Transverse colon (tissue), 4 donors: ENCODE results near the gene RIN3.

Experiments
- EP300 ChIP-seq: sonication (generic); formaldehyde crosslinking; IDR thresholded peaks from one replicate; pipeline ENCODE4 v1.6.1; 2017; ENCODE audit warnings: antibody characterized with exemption, low read depth
- POLR2A ChIP-seq: fragments of 450-650 bp; IDR thresholded peaks from one replicate; pipeline ENCODE4 v1.6.1; 2016; ENCODE audit warnings: antibody characterized with exemption, mild to moderate bottlenecking, moderate library complexity
- POLR2AphosphoS5 ChIP-seq, 3 donors: sonication (generic); formaldehyde crosslinking; IDR thresholded peaks; one replicate each; pipeline ENCODE4 v1.6.1; 2016; ENCODE audit warnings: antibody characterized with exemption in 3 of 3
- TF ChIP-seq, protein P1 (sequence below), 5 experiments: fragments of 200-600 bp in 3 of 5; fragments of 450-650 bp in 2 of 5; sonication (generic) in 3 of 5; IDR thresholded peaks; 1 replicate in 2 of 5; 2 replicates in 3 of 5; pipeline ENCODE4 v1.5.1; 2016 to 2017; ENCODE audit warnings: antibody characterized with exemption in 5 of 5, inconsistent platforms in 3 of 5, mild to moderate bottlenecking in 2 of 5, moderate library complexity in 1 of 5

DNA sequence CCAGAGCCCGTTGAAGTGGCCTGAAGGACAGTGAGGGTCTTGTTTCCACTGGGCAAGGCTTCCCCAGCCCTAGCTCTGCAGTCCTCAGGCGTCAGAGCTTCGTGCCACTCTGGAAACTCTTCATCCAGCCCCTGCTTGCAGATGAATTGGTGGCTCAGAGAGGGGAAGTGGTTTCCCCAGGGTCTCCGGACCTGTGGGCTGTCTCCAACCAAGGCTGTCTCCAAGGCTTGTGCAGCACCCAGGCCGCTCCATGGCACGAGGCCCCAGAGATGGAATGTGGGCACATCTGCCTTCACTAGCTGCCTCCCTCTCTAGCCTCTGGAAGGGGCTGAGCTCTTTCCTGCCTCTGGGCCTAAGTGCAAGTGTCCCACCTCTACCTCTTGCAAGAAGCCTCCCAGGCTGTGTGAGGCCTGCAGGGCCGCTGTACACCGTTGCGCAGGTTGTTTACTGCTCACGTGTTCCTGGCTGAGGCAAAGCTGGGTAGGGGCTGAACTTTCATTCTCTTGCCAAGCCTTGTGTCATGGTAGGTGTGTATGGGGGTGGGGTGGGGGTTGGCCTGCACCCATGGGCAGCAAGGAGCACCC is 11.1 kb downstream of the RIN3 start:
- TF ChIP-seq, protein P1, sequence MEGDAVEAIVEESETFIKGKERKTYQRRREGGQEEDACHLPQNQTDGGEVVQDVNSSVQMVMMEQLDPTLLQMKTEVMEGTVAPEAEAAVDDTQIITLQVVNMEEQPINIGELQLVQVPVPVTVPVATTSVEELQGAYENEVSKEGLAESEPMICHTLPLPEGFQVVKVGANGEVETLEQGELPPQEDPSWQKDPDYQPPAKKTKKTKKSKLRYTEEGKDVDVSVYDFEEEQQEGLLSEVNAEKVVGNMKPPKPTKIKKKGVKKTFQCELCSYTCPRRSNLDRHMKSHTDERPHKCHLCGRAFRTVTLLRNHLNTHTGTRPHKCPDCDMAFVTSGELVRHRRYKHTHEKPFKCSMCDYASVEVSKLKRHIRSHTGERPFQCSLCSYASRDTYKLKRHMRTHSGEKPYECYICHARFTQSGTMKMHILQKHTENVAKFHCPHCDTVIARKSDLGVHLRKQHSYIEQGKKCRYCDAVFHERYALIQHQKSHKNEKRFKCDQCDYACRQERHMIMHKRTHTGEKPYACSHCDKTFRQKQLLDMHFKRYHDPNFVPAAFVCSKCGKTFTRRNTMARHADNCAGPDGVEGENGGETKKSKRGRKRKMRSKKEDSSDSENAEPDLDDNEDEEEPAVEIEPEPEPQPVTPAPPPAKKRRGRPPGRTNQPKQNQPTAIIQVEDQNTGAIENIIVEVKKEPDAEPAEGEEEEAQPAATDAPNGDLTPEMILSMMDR (IDR thresholded peaks at IDR 0.05) = no peak
- TF ChIP-seq POLR2A (no peak), EP300 (no peak), POLR2AphosphoS5 (IDR thresholded peaks at IDR 0.05) (no peak)
